ENCODE data around the gene RDM1.

Gene RDM1

DNA sequence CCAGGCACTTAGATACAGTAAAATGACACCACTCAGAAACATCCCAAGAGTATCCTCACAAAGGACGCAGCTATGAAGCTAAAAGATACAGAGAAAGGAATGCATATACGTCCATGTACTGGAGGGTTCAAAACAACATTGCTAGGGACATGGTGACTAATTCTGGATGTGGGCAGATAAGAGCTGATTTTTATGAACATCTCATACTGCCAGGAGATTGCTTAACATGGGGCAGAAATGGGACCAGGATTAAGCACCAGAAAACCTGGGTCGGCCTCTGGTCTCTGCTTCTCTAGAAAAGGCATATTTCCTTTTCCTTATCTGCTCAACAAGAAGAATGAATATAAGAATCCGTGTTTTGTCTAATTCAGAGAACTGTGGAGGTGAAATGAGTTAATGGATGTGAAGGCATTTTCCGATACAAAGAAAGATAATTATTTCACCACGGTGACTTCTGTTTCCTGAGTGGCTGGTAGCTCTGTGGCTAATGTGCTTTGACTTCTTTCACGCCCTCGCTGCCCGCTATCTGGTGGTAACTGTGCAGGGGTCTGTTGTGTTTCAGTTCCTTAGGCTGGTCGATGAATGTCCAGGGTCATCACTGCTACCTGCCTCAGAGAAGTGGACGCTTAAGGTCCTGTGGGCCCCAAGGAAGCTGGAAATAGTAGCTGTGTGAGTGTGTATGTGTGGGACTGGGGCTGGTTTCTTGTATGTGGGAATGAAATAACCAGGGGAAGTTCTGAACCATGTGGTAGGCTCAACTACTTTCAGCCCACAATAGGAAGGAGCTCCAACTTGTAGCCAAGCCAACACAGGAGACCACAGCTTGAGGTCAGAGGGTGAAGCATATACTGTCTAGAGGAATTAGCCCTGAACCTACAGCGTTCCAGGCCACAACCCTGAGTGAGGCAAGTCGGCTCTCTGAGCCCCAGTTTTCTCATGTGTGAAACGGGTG is 34.7 kb downstream of the RDM1 start:
- TF ChIP-seq CTCF (IDR thresholded peaks at IDR 0.05; ENCODE audit: control insufficient read depth, insufficient read depth, low read depth, low read length, missing control alignments): no peak
- H3K4me3 ChIP-seq (ENCODE audit: control insufficient read depth, low read depth, low read length): no peak overlapping the region
- peak; percentile 71 for DNase-seq (ENCODE audit: low read depth)

GRCh38 chr17:35894206-35894605 is 36.4 kb downstream of the RDM1 start:
- no peak for DNase-seq (ENCODE audit: low read depth)
- H3K4me3 ChIP-seq (ENCODE audit: control insufficient read depth, low read depth, low read length): no peak overlapping the region
- no peak for TF ChIP-seq CTCF (IDR thresholded peaks at IDR 0.05; ENCODE audit: control insufficient read depth, insufficient read depth, low read depth, low read length, missing control alignments)

- DNase-seq (ENCODE audit: low read depth): no peak
- TF ChIP-seq CTCF (IDR thresholded peaks at IDR 0.05; ENCODE audit: control insufficient read depth, insufficient read depth, low read depth, low read length, missing control alignments): no peak
- H3K4me3 ChIP-seq (ENCODE audit: control insufficient read depth, low read depth, low read length): no peak overlapping the region
These were observed 36.8 kb downstream of the RDM1 start for GRCh38 chr17:35893751-35894150.

GRCh38 chr17:35892091-35893035 is 38.2 kb downstream of the RDM1 start:
- TF ChIP-seq CTCF (IDR thresholded peaks at IDR 0.05; ENCODE audit: control insufficient read depth, insufficient read depth, low read depth, low read length, missing control alignments): no peak
- no peak overlapping the region for H3K4me3 ChIP-seq (ENCODE audit: control insufficient read depth, low read depth, low read length)
- no peak for DNase-seq (ENCODE audit: low read depth)

GRCh38 chr17:35891269-35891668 is 39.3 kb downstream of the RDM1 start:
- DNase-seq (ENCODE audit: low read depth): no peak
- no peak for TF ChIP-seq CTCF (IDR thresholded peaks at IDR 0.05; ENCODE audit: control insufficient read depth, insufficient read depth, low read depth, low read length, missing control alignments)

DNA sequence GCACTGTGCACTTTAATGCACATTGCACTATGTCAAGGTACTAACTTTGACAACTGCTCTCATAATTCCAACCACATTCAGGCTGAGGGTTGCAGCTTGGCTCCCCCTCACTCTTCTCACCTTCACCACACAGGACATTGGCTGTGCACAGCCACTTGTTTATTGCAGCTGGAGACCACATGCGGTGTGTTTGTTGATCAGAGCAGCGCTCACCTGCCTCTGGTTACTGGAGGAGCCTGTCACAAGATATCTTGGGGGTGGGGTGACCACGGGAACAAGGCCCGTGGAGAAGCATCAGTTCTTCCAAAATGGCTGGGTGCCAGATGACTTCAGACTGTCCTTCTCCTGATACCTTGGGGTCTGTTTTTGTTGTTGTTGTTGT is 39.8 kb downstream of the RDM1 start:
- no peak overlapping the region for H3K4me3 ChIP-seq (ENCODE audit: control insufficient read depth, low read depth, low read length)
- no peak for TF ChIP-seq CTCF (IDR thresholded peaks at IDR 0.05; ENCODE audit: control insufficient read depth, insufficient read depth, low read depth, low read length, missing control alignments)
- no peak for DNase-seq (ENCODE audit: low read depth)

More at GRCh38 chr17:35891269-35891668, 39.3 kb downstream of the RDM1 start:
- no peak overlapping the region for H3K4me3 ChIP-seq (ENCODE audit: control insufficient read depth, low read depth, low read length)
